ENCODE measurements around the gene KRTAP24-1.

Gene KRTAP24-1

DNA sequence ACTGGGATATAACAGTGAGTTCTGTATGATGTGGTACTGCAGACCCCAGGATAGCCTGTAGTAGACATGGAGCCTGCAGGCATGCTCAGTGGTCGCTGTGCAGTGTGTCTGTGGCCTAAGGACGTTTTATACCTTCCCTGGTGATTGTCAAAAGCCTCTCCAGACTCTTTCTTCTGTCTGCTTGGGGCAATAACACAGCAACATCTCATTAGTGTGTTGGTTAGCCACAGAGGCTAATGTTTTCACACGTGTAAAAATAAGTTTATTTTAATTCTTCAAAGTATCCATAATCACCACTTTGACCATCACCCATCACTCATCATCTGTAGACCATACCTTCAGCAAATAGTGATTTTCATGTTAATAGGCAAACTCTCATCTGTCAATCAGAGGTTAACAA lies at the start of gene KRTAP24-1:
KRTAP24-1 (minus strand) TSS at position 101 of the 400 bp plus-strand sequence; CDS start at position 83, 18 bp downstream.
- DNase-seq = no peak
- in situ Hi-C loops (cut with MboI; ENCODE audit: low pct_unique_long_range_greater_than_20kb, low sequenced_read_pairs) = no loop called here

- in situ Hi-C loops (cut with MboI; ENCODE audit: low pct_unique_long_range_greater_than_20kb, low sequenced_read_pairs) = no loop called here
- no peak for DNase-seq
These were observed 46.6 kb upstream of the KRTAP24-1 start for GRCh38 chr21:30329203-30329875.

DNA sequence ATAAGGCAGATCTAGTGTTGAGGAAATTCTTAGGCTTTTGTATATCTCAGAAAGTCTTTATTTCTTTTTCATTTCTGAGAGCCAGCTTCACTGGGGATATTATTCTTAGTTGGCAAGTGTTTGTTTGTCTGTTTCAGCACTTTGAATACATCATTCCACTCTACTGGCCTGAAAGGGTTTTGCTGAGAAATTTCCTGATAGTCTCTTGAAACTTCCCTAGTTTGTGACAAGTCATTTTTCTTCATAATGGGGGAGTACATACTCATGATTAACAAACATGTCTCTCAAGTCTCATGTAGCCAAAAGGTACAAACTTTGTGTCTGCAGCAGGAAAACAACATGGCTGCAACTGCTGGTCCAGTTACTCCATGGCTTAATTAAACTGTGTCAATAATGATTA lies 43.6 kb upstream of the KRTAP24-1 start:
- DNase-seq = no peak
- in situ Hi-C loops (cut with MboI; ENCODE audit: low pct_unique_long_range_greater_than_20kb, low sequenced_read_pairs) = no loop called here

DNA sequence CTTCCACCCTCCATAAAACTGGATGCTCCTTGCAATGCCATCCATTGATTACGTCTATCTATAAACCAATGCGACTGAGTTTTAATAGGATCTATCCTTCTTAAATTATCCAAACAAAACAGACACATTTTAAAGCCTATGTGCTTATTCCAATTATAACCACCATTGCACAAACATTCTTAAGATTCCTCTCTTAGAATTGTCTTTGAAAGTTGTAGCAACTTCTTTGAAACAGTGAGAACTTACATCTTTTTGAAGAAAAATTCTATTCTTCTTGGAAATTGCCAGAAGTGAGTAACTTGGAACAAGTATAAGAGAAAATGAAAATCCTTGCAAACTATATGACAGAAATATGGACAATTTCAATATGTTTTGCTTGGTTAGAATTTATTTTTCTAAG lies 37.5 kb upstream of the KRTAP24-1 start, which contains the start of gene KRTAP26-1:
KRTAP26-1 (minus strand) TSS at position 101 of the 400 bp plus-strand sequence. CDS start 280 bp downstream, outside the sequence.
- no peak for DNase-seq
- in situ Hi-C loops (cut with MboI; ENCODE audit: low pct_unique_long_range_greater_than_20kb, low sequenced_read_pairs) = no loop called here

GRCh38 chr21:30315701-30316100 lies 33.0 kb upstream of the KRTAP24-1 start:
- DNase-seq = no peak
- in situ Hi-C loops (cut with MboI; ENCODE audit: low pct_unique_long_range_greater_than_20kb, low sequenced_read_pairs) = no loop called here

- in situ Hi-C loops (cut with MboI; ENCODE audit: low pct_unique_long_range_greater_than_20kb, low sequenced_read_pairs) = no loop called here
- no peak for DNase-seq
These were observed 24.1 kb upstream of the KRTAP24-1 start for GRCh38 chr21:30306884-30307283.

GRCh38 chr21:30305136-30305535 lies 22.4 kb upstream of the KRTAP24-1 start:
- in situ Hi-C loops (cut with MboI; ENCODE audit: low pct_unique_long_range_greater_than_20kb, low sequenced_read_pairs) = no loop called here
- no peak for DNase-seq

GRCh38 chr21:30289215-30289614 lies 6.5 kb upstream of the KRTAP24-1 start, which contains the start of gene KRTAP25-1:
KRTAP25-1 (minus strand) TSS chr21:30289514; CDS start chr21:30289490, 24 bp downstream.
- no peak for DNase-seq
- in situ Hi-C loops (cut with MboI; ENCODE audit: low pct_unique_long_range_greater_than_20kb, low sequenced_read_pairs) = no loop called here

DNA sequence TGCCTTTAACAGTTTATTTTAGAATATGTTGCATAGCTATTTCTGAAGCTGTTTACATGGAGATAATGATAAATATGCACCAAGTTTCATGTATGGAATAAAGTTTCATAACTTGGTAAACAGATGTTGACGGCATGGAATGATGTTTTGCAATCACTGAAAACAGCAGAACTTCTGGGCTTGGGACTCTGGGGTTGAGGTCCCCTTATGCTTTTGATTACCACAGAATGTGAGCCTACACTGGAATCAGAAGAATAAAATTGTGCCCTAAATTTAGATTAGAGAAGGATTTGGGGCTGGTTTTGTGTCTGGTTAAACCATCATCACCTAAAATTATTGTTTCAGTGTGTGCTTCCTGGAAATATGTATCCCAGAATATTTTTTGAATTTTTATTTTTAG lies 11.1 kb downstream of the KRTAP24-1 start:
- DNase-seq = no peak
- in situ Hi-C loops (cut with MboI; ENCODE audit: low pct_unique_long_range_greater_than_20kb, low sequenced_read_pairs) = no loop called here

DNA sequence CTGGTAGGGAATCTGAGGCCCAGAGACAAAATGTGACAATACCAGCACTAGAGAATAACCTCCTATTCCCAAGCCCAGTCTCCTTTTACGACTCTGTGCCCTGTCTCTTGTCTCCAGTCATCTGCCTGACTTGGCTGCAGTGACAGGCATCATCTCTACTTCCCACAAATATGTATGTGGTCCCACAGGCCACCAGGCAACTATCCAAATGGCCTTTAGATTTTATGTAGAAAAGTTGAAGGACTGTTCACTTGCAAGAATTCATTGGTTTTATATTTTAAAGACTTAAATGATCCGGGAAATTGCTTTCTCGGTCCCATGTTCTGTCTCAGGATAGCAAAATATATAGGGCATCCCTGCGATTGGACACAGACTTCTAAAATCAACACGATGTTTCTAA lies 11.6 kb downstream of the KRTAP24-1 start:
- no peak for DNase-seq
- in situ Hi-C loops (cut with MboI; ENCODE audit: low pct_unique_long_range_greater_than_20kb, low sequenced_read_pairs) = no loop called here

DNA sequence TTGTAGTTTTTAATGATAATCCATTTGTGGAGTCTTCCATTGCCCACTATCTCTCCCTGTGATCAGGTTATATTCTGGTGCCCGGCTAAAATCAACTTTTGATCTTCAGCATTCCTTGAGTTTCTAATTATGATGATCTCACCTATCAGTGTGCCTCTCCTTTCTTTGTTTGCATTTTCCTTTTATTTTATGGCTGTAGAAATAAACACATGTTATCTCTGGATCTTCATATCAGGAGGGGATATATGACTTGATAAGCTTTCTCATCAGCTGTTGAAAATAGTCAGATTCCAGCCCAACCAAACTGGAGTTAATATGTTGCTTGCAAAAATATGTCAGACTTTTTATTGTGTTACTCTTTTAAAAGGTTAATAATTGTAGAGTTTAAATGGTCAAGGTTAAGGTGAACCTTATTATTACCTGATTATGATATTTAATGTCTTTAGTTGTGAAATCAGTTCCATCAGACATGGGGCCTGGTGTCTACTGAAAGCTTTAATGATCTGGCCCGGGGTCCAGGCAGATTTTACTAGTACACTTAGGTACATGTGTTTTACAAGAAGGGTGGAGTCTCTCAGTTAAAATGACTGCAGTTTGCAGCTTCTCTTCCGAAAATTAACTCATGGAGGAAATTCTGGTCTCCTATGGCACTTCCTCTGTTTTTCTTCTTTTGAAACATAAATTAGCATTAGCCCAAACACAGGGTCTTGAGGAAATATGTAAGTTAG lies 12.8 kb downstream of the KRTAP24-1 start:
- no peak for DNase-seq
- in situ Hi-C loops (cut with MboI; ENCODE audit: low pct_unique_long_range_greater_than_20kb, low sequenced_read_pairs) = no loop called here

GRCh38 chr21:30268608-30269197 lies 14.0 kb downstream of the KRTAP24-1 start:
- DNase-seq = peak; percentile 33
- in situ Hi-C loops (cut with MboI; ENCODE audit: low pct_unique_long_range_greater_than_20kb, low sequenced_read_pairs) = no loop called here

GRCh38 chr21:30257773-30258172 lies 25.0 kb downstream of the KRTAP24-1 start:
- in situ Hi-C loops (cut with MboI; ENCODE audit: low pct_unique_long_range_greater_than_20kb, low sequenced_read_pairs) = no loop called here
- peak; percentile 7 for DNase-seq

DNA sequence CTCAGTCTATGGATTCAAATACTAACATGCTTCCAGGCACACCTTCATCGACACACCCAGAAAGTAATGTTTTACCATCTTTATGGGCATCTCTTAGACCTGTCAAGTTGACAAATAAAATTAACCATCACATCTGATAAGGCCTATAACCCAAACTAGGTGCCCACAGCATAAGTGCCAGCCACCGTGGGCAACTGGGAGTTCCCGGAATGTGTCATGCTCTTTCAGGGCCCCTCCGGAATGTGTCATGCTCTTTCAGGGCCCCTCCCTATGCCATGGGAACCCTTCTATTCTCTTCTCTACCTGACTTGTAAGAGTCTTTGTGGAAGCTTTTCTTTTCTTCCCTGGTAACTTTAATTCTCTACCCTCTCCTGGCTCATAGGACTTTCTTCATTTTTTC lies 26.6 kb downstream of the KRTAP24-1 start:
- in situ Hi-C loops (cut with MboI; ENCODE audit: low pct_unique_long_range_greater_than_20kb, low sequenced_read_pairs) = no loop called here

DNA sequence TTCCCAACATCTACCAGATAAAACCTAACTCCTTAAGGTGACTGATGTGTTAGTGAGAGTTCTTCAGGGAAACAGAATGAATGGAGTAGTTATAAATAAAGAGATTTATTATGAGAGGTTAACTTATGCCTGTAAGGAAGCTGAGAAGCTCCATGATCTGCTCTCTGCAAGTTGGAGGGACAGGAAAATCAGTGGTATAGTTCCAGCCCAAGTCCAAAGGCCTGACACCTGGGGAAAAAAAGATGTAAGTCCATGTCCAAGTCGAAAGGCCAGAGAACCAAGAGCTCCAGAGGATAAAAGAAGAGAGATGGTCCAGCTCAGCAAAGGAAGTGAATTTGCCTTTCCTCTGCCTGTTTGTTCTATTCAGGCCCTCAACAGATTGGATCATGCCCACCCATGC lies 27.1 kb downstream of the KRTAP24-1 start:
- in situ Hi-C loops (cut with MboI; ENCODE audit: low pct_unique_long_range_greater_than_20kb, low sequenced_read_pairs) = no loop called here
- no peak for DNase-seq

More for the DNA sequence above, 26.6 kb downstream of the KRTAP24-1 start:
- no peak for DNase-seq

DNA sequence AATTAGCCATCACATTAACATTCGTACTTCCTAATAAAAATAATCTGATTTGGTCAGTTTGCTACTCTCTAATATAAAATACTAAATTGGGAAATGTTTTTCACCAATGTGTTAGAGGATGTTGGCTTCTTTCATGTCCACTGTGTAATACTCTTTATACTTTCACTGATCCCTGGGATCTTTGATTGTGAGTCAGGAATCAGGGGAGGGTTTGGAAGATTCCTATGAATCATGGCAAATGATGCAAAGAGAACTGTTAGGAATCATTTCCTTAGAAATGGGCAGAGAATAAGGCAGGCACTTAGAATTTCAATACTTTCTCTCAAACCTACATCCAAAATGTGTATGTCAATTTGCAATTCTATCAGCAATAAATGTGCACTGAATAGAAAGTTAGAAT lies 31.0 kb downstream of the KRTAP24-1 start:
- no peak for DNase-seq
- in situ Hi-C loops (cut with MboI; ENCODE audit: low pct_unique_long_range_greater_than_20kb, low sequenced_read_pairs) = no loop called here

DNA sequence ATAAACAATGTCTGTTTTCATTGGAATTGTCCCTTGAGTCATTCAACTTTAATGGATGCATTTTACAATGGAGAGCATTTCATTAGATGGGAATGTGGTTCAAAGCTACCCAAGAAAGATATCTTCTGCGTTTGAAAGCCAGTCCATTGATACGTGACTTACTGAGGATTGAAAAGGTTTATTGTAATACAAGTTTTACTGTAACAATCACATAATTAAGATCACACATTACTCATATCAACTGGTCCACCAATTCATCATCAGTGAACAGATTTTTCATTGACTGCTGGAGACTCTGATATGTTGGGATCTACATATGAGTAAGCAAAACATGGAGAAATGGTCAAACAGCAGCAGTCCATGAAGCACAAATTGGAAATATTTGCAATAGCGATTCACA lies 32.8 kb downstream of the KRTAP24-1 start:
- in situ Hi-C loops (cut with MboI; ENCODE audit: low pct_unique_long_range_greater_than_20kb, low sequenced_read_pairs) = no loop called here
- DNase-seq = no peak

DNA sequence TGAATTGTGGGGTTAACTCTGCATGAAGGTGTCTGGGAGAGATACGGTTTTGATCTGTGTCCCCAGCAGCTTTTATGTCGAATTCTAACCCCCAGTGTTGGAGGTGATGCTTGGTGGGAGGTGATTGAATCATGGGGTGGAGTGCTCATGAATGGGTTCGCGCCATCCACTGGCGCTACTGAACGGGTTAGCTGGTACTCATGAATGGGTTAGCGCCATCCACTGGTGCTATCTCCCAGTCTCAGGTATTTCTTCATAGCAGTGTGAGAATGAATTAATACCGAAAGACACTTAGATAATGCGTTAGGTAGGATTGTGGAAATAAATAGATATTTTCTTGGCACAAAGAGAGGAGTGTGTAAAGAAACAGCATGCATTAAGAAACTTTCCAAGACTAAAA lies 33.9 kb downstream of the KRTAP24-1 start:
- no peak for DNase-seq
- in situ Hi-C loops (cut with MboI; ENCODE audit: low pct_unique_long_range_greater_than_20kb, low sequenced_read_pairs) = no loop called here

- in situ Hi-C loops (cut with MboI; ENCODE audit: low pct_unique_long_range_greater_than_20kb, low sequenced_read_pairs) = no loop called here
- no peak for DNase-seq
These were observed 37.7 kb downstream of the KRTAP24-1 start for GRCh38 chr21:30245061-30245460.

DNA sequence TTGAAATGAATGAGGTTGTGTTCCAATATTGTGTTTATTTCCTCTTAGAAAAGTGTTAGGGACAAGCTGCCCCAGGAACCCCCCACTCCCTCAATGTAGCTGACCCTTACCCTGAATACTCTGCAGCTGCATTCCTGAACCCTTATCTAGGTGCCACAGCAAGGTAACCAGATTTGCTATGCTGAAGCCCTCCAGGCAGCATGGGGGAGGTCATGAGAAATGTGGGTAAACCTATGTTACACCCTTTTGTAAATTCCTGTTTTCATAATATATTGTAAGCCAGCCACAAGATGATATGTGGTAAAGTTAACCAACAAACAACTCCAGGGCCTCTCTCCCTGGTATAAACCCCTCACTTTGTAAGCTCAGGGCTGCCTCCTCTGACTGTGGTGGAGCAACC lies 39.1 kb downstream of the KRTAP24-1 start:
- in situ Hi-C loops (cut with MboI; ENCODE audit: low pct_unique_long_range_greater_than_20kb, low sequenced_read_pairs) = no loop called here

More for the DNA sequence above, 39.1 kb downstream of the KRTAP24-1 start:
- no peak for DNase-seq

Data from KBM-7 (cell line).